ENCODE data around the gene BCL3.

GRCh38 chr19:44754750-44755080 is 6.2 kb downstream of the BCL3 start:
- TF ChIP-seq CTCF (conservative IDR thresholded peaks at IDR 0.05; ENCODE audit: low read depth, low read length): no peak
- TF ChIP-seq POLR2A (IDR thresholded peaks at IDR 0.05; ENCODE audit: low read depth, low read length): no peak
- TF ChIP-seq FOS (IDR thresholded peaks at IDR 0.05; ENCODE audit: low read depth, low read length): no peak
- no peak for TF ChIP-seq MAFK (IDR thresholded peaks at IDR 0.05; ENCODE audit: low read depth, low read length)
- TF ChIP-seq BHLHE40 (IDR thresholded peaks at IDR 0.05; ENCODE audit: low read depth, low read length): no peak
- TF ChIP-seq MXI1 (IDR thresholded peaks at IDR 0.05; ENCODE audit: borderline replicate concordance, low read depth, low read length): no peak
- no peak for TF ChIP-seq CEBPB (IDR thresholded peaks at IDR 0.05; ENCODE audit: low read depth, low read length)
